ENCODE measurements around the gene RHBDL1. TPM values are rescaled to one million over a fixed set of nuclear protein-coding genes. Genes with fewer than 3 reads are reported as not detected.

The RHBDL1 gene
- total RNA-seq, 4 donors from 2014 or later: 1.5 to 2.0 TPM; not detected in 2

DNA sequence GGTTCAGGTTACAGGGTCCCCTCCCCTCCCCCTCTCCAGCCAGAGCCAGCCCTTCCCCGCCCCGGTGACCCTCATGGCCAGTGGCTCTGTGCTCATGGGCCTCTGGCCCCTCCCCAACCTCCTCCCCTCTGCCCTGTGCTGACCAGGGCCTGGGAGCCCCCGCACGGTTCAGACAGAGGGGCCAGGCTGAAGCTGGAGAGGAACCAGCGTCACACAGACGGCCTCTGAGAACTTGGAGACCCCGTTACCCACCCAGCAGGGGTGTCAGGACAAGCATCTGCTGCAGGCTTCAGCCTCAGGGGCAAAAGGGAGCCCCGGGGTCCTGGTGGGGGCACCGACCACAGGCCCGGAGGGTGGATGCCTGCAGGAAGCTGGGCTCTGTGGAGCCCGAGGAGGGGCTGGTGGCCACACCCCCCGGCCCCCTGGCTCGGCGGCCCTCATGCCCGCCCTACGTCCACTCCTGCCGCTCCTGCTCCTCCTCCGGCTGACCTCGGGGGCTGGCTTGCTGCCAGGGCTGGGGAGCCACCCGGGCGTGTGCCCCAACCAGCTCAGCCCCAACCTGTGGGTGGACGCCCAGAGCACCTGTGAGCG lies 44.6 kb upstream of the RHBDL1 start, which contains the start of gene WFIKKN1:
TSS of gene WFIKKN1 (plus strand) at position 171 of the 591 bp plus-strand sequence. CDS start at position 440, 269 bp downstream.
- Histone ChIP-seq H3K9me3 (no peaks in the 10 kb centered on the region), H3K36me3 (no peaks in the 10 kb centered on the region), H3K27me3 (no peaks in the 10 kb centered on the region), H3K4me3 (no peak within 1 kb of the TSS), H3K4me1 (peaks cover 0 to 13% of the 10 kb centered on the region in 2 donors), H3K27ac (peak within 1 kb of the TSS in 1 of 2 donors; percentile 36)
- no peak for TF ChIP-seq POLR2A (IDR thresholded peaks at IDR 0.05)
- TF ChIP-seq, protein P1, sequence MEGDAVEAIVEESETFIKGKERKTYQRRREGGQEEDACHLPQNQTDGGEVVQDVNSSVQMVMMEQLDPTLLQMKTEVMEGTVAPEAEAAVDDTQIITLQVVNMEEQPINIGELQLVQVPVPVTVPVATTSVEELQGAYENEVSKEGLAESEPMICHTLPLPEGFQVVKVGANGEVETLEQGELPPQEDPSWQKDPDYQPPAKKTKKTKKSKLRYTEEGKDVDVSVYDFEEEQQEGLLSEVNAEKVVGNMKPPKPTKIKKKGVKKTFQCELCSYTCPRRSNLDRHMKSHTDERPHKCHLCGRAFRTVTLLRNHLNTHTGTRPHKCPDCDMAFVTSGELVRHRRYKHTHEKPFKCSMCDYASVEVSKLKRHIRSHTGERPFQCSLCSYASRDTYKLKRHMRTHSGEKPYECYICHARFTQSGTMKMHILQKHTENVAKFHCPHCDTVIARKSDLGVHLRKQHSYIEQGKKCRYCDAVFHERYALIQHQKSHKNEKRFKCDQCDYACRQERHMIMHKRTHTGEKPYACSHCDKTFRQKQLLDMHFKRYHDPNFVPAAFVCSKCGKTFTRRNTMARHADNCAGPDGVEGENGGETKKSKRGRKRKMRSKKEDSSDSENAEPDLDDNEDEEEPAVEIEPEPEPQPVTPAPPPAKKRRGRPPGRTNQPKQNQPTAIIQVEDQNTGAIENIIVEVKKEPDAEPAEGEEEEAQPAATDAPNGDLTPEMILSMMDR (IDR thresholded peaks at IDR 0.05): no peak
- intact Hi-C loops (cut with DNase I; ENCODE audit: low total_unique reads): no loop called here
- peak in 1 of 2 donors; percentile 25 for DNase-seq

DNA sequence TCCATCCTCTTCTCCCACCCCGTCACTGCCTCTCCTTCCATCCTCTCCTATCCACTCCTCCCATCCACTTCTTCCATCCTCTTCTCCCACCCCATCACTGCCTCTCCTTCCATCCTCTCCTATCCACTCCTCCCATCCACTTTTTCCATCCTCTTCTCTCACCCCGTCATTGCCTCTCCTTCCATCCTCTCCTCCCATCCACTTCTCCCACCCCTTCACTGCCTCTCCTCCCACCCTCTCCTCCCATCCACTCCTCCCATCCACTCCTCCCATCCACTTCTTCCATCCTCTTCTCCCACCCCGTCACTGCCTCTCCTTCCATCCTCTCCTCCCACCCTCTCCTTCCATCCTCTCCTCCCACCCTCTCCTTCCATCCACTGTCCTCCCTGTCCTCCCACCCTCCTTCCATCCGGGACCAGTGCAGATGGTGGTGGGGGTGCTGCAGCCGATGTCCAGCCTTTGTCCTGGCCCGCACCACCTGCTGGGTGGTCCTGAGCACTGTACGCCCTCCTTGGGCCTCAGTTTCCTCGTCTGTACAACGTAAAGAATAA lies 43.6 kb upstream of the RHBDL1 start:
- Histone ChIP-seq H3K9me3 (no peaks in the 10 kb centered on the region), H3K4me3 (no peak overlapping the region), H3K27ac (no peak overlapping the region), H3K27me3 (no peaks in the 10 kb centered on the region), H3K36me3 (no peaks in the 10 kb centered on the region), H3K4me1 (peaks cover 0 to 13% of the 10 kb centered on the region in 2 donors)
- DNase-seq: no peak
- intact Hi-C loops (cut with DNase I; ENCODE audit: low total_unique reads): no loop called here
- TF ChIP-seq POLR2A (IDR thresholded peaks at IDR 0.05): no peak

DNA sequence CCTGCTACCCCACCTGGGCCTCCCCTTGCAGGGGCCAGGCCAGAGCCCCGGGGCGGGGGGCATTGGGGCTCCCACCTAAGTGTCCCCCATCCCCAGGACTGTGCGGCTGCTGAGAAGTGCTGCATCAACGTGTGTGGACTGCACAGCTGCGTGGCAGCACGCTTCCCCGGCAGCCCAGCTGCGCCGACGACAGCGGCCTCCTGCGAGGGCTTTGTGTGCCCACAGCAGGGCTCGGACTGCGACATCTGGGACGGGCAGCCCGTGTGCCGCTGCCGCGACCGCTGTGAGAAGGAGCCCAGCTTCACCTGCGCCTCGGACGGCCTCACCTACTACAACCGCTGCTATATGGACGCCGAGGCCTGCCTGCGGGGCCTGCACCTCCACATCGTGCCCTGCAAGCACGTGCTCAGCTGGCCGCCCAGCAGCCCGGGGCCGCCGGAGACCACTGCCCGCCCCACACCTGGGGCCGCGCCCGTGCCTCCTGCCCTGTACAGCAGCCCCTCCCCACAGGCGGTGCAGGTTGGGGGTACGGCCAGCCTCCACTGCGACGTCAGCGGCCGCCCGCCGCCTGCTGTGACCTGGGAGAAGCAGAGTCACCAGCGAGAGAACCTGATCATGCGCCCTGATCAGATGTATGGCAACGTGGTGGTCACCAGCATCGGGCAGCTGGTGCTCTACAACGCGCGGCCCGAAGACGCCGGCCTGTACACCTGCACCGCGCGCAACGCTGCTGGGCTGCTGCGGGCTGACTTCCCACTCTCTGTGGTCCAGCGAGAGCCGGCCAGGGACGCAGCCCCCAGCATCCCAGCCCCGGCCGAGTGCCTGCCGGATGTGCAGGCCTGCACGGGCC lies 42.8 kb upstream of the RHBDL1 start:
- no peak overlapping the region for H3K4me3 ChIP-seq
- peaks cover 0 to 15% of the 10 kb centered on the region in 2 donors for H3K4me1 ChIP-seq
- H3K27ac ChIP-seq: no peak overlapping the region
- intact Hi-C loops (cut with DNase I; ENCODE audit: low total_unique reads): no loop called here
- DNase-seq: no peak
- H3K36me3 ChIP-seq: no peaks in the 10 kb centered on the region
- H3K9me3 ChIP-seq: no peaks in the 10 kb centered on the region
- TF ChIP-seq, protein P1 (IDR thresholded peaks at IDR 0.05): no peak
- no peak for TF ChIP-seq POLR2A (IDR thresholded peaks at IDR 0.05)
- no peaks in the 10 kb centered on the region for H3K27me3 ChIP-seq

DNA sequence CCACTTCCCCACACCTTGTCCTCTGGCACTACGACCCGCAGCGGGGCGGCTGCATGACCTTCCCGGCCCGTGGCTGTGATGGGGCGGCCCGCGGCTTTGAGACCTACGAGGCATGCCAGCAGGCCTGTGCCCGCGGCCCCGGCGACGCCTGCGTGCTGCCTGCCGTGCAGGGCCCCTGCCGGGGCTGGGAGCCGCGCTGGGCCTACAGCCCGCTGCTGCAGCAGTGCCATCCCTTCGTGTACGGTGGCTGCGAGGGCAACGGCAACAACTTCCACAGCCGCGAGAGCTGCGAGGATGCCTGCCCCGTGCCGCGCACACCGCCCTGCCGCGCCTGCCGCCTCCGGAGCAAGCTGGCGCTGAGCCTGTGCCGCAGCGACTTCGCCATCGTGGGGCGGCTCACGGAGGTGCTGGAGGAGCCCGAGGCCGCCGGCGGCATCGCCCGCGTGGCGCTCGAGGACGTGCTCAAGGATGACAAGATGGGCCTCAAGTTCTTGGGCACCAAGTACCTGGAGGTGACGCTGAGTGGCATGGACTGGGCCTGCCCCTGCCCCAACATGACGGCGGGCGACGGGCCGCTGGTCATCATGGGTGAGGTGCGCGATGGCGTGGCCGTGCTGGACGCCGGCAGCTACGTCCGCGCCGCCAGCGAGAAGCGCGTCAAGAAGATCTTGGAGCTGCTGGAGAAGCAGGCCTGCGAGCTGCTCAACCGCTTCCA lies 42.0 kb upstream of the RHBDL1 start:
- Histone ChIP-seq H3K9me3 (no peaks in the 10 kb centered on the region), H3K4me3 (no peak overlapping the region), H3K27ac (no peak overlapping the region), H3K27me3 (no peaks in the 10 kb centered on the region), H3K4me1 (peaks cover 0 to 15% of the 10 kb centered on the region in 2 donors), H3K36me3 (no peaks in the 10 kb centered on the region)
- intact Hi-C loops (cut with DNase I; ENCODE audit: low total_unique reads): no loop called here
- no peak for DNase-seq
- TF ChIP-seq, protein P1 (IDR thresholded peaks at IDR 0.05): no peak
- TF ChIP-seq POLR2A (IDR thresholded peaks at IDR 0.05): no peak

DNA sequence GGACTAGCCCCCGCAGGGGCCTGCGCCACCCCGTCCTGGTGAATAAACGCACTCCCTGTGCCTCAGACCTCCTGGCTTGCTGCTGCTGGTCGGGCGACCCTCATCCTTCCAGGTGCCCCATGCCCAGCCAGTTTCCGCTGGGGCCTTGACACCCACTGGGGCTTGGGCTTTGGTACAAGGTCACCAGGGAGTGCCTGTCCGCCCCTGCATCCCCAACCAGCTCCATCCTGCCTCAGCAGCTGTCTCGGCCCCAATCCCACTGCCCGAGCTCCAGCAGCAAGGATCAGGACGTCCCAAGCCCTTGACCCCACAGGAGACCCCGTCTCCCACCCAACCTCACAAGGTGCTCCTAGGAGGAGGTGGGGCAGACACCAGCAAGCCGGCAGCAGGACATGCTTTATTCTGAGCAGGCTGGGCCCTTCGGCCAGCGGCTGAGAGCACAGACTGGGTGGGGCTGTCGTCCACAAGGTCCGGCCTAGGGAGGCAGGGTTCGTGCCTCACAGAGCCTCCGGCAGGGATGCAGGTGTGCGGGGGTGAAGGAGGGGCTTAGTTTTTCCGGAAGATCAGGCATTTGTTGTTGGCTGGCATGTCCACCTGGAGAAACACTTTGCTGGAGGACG lies 41.3 kb upstream of the RHBDL1 start:
- DNase-seq: no peak
- H3K27ac ChIP-seq: no peak overlapping the region
- no peaks in the 10 kb centered on the region for H3K36me3 ChIP-seq
- no peak for TF ChIP-seq POLR2A (IDR thresholded peaks at IDR 0.05)
- TF ChIP-seq, protein P1 (IDR thresholded peaks at IDR 0.05): no peak
- intact Hi-C loops (cut with DNase I; ENCODE audit: low total_unique reads): no loop called here
- no peak overlapping the region for H3K4me3 ChIP-seq
- H3K4me1 ChIP-seq: peaks cover 0 to 15% of the 10 kb centered on the region in 2 donors
- H3K27me3 ChIP-seq: no peaks in the 10 kb centered on the region
- no peaks in the 10 kb centered on the region for H3K9me3 ChIP-seq

Data from uterus (tissue), 4 donors.